WTC11 (cell line): Measurements from ENCODE around the gene ZNF217. TPM values are rescaled to one million over a fixed set of nuclear protein-coding genes. Genes with fewer than 3 reads are reported as not detected.
A peak's percentile ranks its signal among the peaks of the same experiment; 100 is the strongest.

ENCODE experiments used
- ATAC-seq: fragments of 200-7000 bp; cut with Tn5 transposase; 2 replicates; pipeline ENCODE4 v1.10.0; 2021; ENCODE audit warnings: mild to moderate bottlenecking, moderate library complexity
- CTCF ChIA-PET: fragments of 300-600 bp; sonication (Branson Sonifier 250); formaldehyde crosslinking; loops from one replicate; lab custom pipeline; 2021; ENCODE audit warnings: antibody characterized with exemption; lab: Charles Lee
- POLR2A ChIA-PET: fragments of 350-600 bp; sonication (Branson Sonifier 250); formaldehyde crosslinking; loops from one replicate; lab custom pipeline; 2021; ENCODE audit warnings: antibody characterized with exemption; lab: Charles Lee
- DNase-seq: peaks from one replicate; pipeline ENCODE4 v3.0.0; 2021; ENCODE audit warnings: low spot score
- H3K27ac Mint-ChIP-seq: 2 replicates; pipeline ENCODE4 v1.8.0; 2021; ENCODE audit warnings: mixed read lengths
- H3K27me3 Mint-ChIP-seq: 2 replicates; pipeline ENCODE4 v1.8.0; 2021; ENCODE audit warnings: low read depth, mild to moderate bottlenecking, moderate library complexity, mixed read lengths
- H3K36me3 Mint-ChIP-seq: 2 replicates; pipeline ENCODE4 v1.8.0; 2021; ENCODE audit warnings: mixed read lengths
- H3K4me1 Mint-ChIP-seq: 2 replicates; pipeline ENCODE4 v1.8.0; 2022; ENCODE audit warnings: mixed read lengths
- H3K4me3 Mint-ChIP-seq: 2 replicates; pipeline ENCODE4 v1.8.0; 2021; ENCODE audit warnings: mild to moderate bottlenecking, moderate library complexity, mixed read lengths
- H3K9me3 Mint-ChIP-seq: 2 replicates; pipeline ENCODE4 v1.8.0; 2021; ENCODE audit warnings: mixed read lengths
- ARID4B ChIP-seq: sonication (generic); formaldehyde crosslinking; IDR thresholded peaks from 2 replicates; pipeline ENCODE4 v1.8.0; 2023; ENCODE audit warnings: missing genetic modification reagents, mild to moderate bottlenecking, borderline replicate concordance
- ATF1 ChIP-seq: sonication (generic); formaldehyde crosslinking; IDR thresholded peaks from 2 replicates; pipeline ENCODE4 v1.8.1; 2023; ENCODE audit warnings: mild to moderate bottlenecking, moderate library complexity, missing genetic modification reagents
- ATF6 ChIP-seq: sonication (generic); formaldehyde crosslinking; IDR thresholded peaks from 2 replicates; pipeline ENCODE4 v1.8.1; 2023; ENCODE audit warnings: mild to moderate bottlenecking, missing genetic modification reagents
- CTCF ChIP-seq: fragments of 200-600 bp; IDR thresholded peaks from 2 replicates; pipeline ENCODE4 v1.8.0; 2022; ENCODE audit warnings: antibody characterized with exemption
- ELF4 ChIP-seq: sonication (generic); formaldehyde crosslinking; IDR thresholded peaks from 2 replicates; pipeline ENCODE4 v1.8.1; 2022; ENCODE audit warnings: low read depth, mild to moderate bottlenecking, moderate library complexity, missing genetic modification reagents
- IRF2 ChIP-seq: sonication (generic); formaldehyde crosslinking; IDR thresholded peaks from 2 replicates; pipeline ENCODE4 v1.8.0; 2022; ENCODE audit warnings: low read depth, missing genetic modification reagents, borderline replicate concordance
- KAT7 ChIP-seq: sonication (generic); formaldehyde crosslinking; IDR thresholded peaks from 2 replicates; pipeline ENCODE4 v1.8.1; 2023; ENCODE audit warnings: missing genetic modification reagents, mild to moderate bottlenecking, borderline replicate concordance
- MLX ChIP-seq: sonication (generic); formaldehyde crosslinking; IDR thresholded peaks from 2 replicates; pipeline ENCODE4 v1.8.1; 2023; ENCODE audit warnings: mild to moderate bottlenecking, missing genetic modification reagents, moderate library complexity
- MXD4 ChIP-seq: fragments of 250-450 bp; sonication (Bioruptor Pico); IDR thresholded peaks from 2 replicates; pipeline ENCODE4 v1.8.0; 2021; ENCODE audit warnings: mild to moderate bottlenecking, moderate library complexity, borderline replicate concordance
- MYBL2 ChIP-seq: sonication (generic); formaldehyde crosslinking; IDR thresholded peaks from 2 replicates; pipeline ENCODE4 v1.8.1; 2023; ENCODE audit warnings: mild to moderate bottlenecking, moderate library complexity, missing genetic modification reagents
- STAT6 ChIP-seq: sonication (generic); formaldehyde crosslinking; conservative IDR thresholded peaks from 2 replicates; pipeline ENCODE4 v1.8.1; 2023; ENCODE audit warnings: mild to moderate bottlenecking, low read depth, missing genetic modification reagents, moderate library complexity
- ZBTB43 ChIP-seq: sonication (generic); formaldehyde crosslinking; IDR thresholded peaks from 2 replicates; pipeline ENCODE4 v1.8.1; 2023; ENCODE audit warnings: mild to moderate bottlenecking, missing genetic modification reagents
- ZNF138 ChIP-seq: sonication (generic); formaldehyde crosslinking; conservative IDR thresholded peaks from 2 replicates; pipeline ENCODE4 v1.8.1; 2022; ENCODE audit warnings: mild to moderate bottlenecking, moderate library complexity, missing genetic modification reagents
- ZNF317 ChIP-seq: sonication (generic); formaldehyde crosslinking; IDR thresholded peaks from 2 replicates; pipeline ENCODE4 v1.8.1; 2023; ENCODE audit warnings: low read depth, mild to moderate bottlenecking, moderate library complexity, missing genetic modification reagents, borderline replicate concordance
- ZNF425 ChIP-seq: fragments of 250-450 bp; sonication (Bioruptor Pico); conservative IDR thresholded peaks from 2 replicates; pipeline ENCODE4 v1.9.0; 2021; ENCODE audit warnings: mild to moderate bottlenecking
- total RNA-seq: library from RNA; stranded (reverse); gene quantifications from 3 replicates; pipeline ENCODE4 v1.2.3, GENCODE V29; 2021

The ZNF217 gene
- total RNA-seq, 1 experiment from 2014 or later = 75.6 TPM

- no peak for TF ChIP-seq MLX (CRISPR knock-in tag)
These were observed 18.0 kb downstream of the ZNF217 start (continued) for GRCh38 chr20:53575481-53576194.

GRCh38 chr20:53574819-53575218 is 18.8 kb downstream of the ZNF217 start:
- TF ChIP-seq ARID4B (no peak), MYBL2 (CRISPR knock-in tag) (no peak), KAT7 (CRISPR knock-in tag) (no peak), ZNF138 (CRISPR knock-in tag) (no peak), CTCF (no peak), ZNF317 (CRISPR knock-in tag) (no peak), ATF6 (CRISPR knock-in tag) (no peak), MXD4 (CRISPR knock-in tag) (no peak)
- ATAC-seq (no peak), DNase-seq (no peak)
- Mint-ChIP-seq H3K27ac (peak overlapping the region; percentile 41; the same call in 1 of the 2 replicates), H3K4me1 (peaks cover 21% of the 10 kb centered on the region), H3K4me3 (no peak overlapping the region), H3K27me3 (no peaks in the 10 kb centered on the region), H3K36me3 (peaks cover 80% of the 10 kb centered on the region), H3K9me3 (no peaks in the 10 kb centered on the region)
- ChIA-PET CTCF (interaction anchor here (0.7 kb wide), 1 partner anchor 272 kb away, joined by 4 read pairs; no protein-coding TSS in a partner anchor), POLR2A (no interaction called here)

- H3K4me1 Mint-ChIP-seq = peaks cover 17% of the 10 kb centered on the region
- no peak overlapping the region; the same call in 1 of the 2 replicates for H3K27ac Mint-ChIP-seq
- POLR2A ChIA-PET = no interaction called here
- peaks cover 84% of the 10 kb centered on the region for H3K36me3 Mint-ChIP-seq
- DNase-seq = no peak
- H3K9me3 Mint-ChIP-seq = no peaks in the 10 kb centered on the region
- H3K27me3 Mint-ChIP-seq = no peaks in the 10 kb centered on the region
- ATAC-seq = no peak
- no peak overlapping the region for H3K4me3 Mint-ChIP-seq
- CTCF ChIA-PET = interaction anchor here (0.7 kb wide), 1 partner anchor 273 kb away, joined by 4 read pairs; no protein-coding TSS in a partner anchor
- TF ChIP-seq ZBTB43 (CRISPR knock-in tag) (no peak), ELF4 (no peak), ZNF425 (CRISPR knock-in tag) (no peak), STAT6 (CRISPR knock-in tag) (no peak), IRF2 (CRISPR knock-in tag) (no peak), ATF1 (CRISPR knock-in tag) (no peak)
These were observed 19.3 kb downstream of the ZNF217 start for GRCh38 chr20:53574259-53574789.
